K562 (cell line): ENCODE measurements around the gene PCDH9. TPM values are rescaled to one million over a fixed set of nuclear protein-coding genes. Genes with fewer than 3 reads are reported as not detected.
"Not testable (repeated sequence)": the region's sequence is repeated elsewhere in the genome, so short reads cannot be mapped to it uniquely, and the experiment has no call there.

Experiments used
- ATAC-seq: fragments of 200-7000 bp; cut with Tn5 transposase; 3 replicates; pipeline ENCODE4 v1.9.1; 2020; ENCODE audit warnings: moderate library complexity
- BruUV-seq: library from RNA; stranded (reverse); fragments of 400-500 nt; replicated peaks from 2 replicates; lab custom pipeline; 2021; lab: Mats Ljungman, UMichigan
- CTCF ChIA-PET: fragments of 300-600 bp; formaldehyde crosslinking; extraction: SDS; loops from one replicate; lab custom pipeline; 2021; ENCODE audit warnings: low intra/inter-chr PET ratio; lab: Yijun Ruan, JAX
- POLR2A ChIA-PET: fragments of 300-600, 350-650 bp; sonication (Branson Sonifier 250); formaldehyde crosslinking; extraction: SDS; loops from one replicate; lab custom pipeline; 2021; ENCODE audit warnings: antibody characterized with exemption, inconsistent platforms; lab: Yijun Ruan, JAX
- DNase-seq, 4 experiments: peaks; one replicate each; pipeline versions ENCODE4 v3.0.0 to v3.0.0-alpha.2; 2011 to 2018; ENCODE audit warnings: low spot score in 3 of 4, mixed read lengths in 3 of 4; ENCODE audit errors: extremely low read depth in 1 of 4
- FAIRE-seq: peaks from 2 replicates; lab custom pipeline; 2011; peaks lifted over from hg19 to GRCh38; lab: Jason Lieb, UNC
- H2AFZ ChIP-seq: 2 replicates; pipeline ENCODE4 v1.6.0; 2011; ENCODE audit warnings: low read depth, low read length, control low read depth, inconsistent platforms
- H3K27ac ChIP-seq: fragments of 200-600 bp; 3 replicates; pipeline ENCODE4 v1.8.0; 2011; ENCODE audit warnings: low read depth, mild to moderate bottlenecking, control low read depth, inconsistent platforms, low read length, moderate library complexity, mixed read lengths; ENCODE audit errors: extremely low read depth
- H3K27me3 ChIP-seq, 2 experiments: fragments of 300-600 bp in 1 of 2; 2 replicates in 1 of 2; 3 replicates in 1 of 2; pipeline versions ENCODE4 v1.6.0 to v1.8.0; 2011; ENCODE audit warnings: inconsistent platforms in 2 of 2, low read length in 2 of 2, mild to moderate bottlenecking in 1 of 2, mixed read lengths in 1 of 2, moderate library complexity in 1 of 2; ENCODE audit not compliant: control insufficient read depth in 2 of 2, insufficient read depth in 2 of 2
- H3K36me3 ChIP-seq: fragments of 300-600 bp; 3 replicates; pipeline ENCODE4 v1.8.0; 2011; ENCODE audit warnings: mild to moderate bottlenecking, low read length, inconsistent platforms; ENCODE audit not compliant: control insufficient read depth, insufficient read depth
- H3K4me1 ChIP-seq, 2 experiments: fragments of 200-600 bp in 1 of 2; replicated peaks in 1 of 2; 2 replicates in 1 of 2; 3 replicates in 1 of 2; pipeline versions ENCODE4 v1.5.1 to v1.8.0; 2011; ENCODE audit warnings: inconsistent platforms in 2 of 2, low read length in 2 of 2, mild to moderate bottlenecking in 1 of 2, mixed read lengths in 1 of 2, moderate library complexity in 1 of 2; ENCODE audit not compliant: control insufficient read depth in 2 of 2, insufficient read depth in 2 of 2
- H3K4me2 ChIP-seq: 2 replicates; pipeline ENCODE4 v1.6.1; 2011; ENCODE audit warnings: low read length, control low read depth, inconsistent platforms, mixed read lengths; ENCODE audit not compliant: insufficient read depth
- H3K4me3 ChIP-seq: fragments of 200-600 bp; sonication (generic), shearing (Covaris generic); 2 replicates; pipeline ENCODE4 v1.5.1; 2016; ENCODE audit warnings: control low read depth, inconsistent platforms
- H3K79me2 ChIP-seq: fragments of 200-600 bp; 3 replicates; pipeline ENCODE4 v1.8.0; 2011; ENCODE audit warnings: low read length, inconsistent platforms; ENCODE audit not compliant: control insufficient read depth, insufficient read depth
- H3K9ac ChIP-seq, 2 experiments: 2 replicates each; pipeline versions ENCODE4 v1.6.0 to v1.6.1; 2011; ENCODE audit warnings: low read depth in 2 of 2, low read length in 2 of 2, control low read depth in 1 of 2, inconsistent platforms in 1 of 2, mild to moderate bottlenecking in 1 of 2, mixed read lengths in 1 of 2; ENCODE audit not compliant: insufficient read depth in 1 of 2
- H3K9me1 ChIP-seq: one replicate; pipeline ENCODE4 v1.6.0; 2011; ENCODE audit warnings: inconsistent platforms, mild to moderate bottlenecking, low read length, moderate library complexity; ENCODE audit not compliant: control insufficient read depth, insufficient read depth
- H3K9me3 ChIP-seq: replicated peaks from 2 replicates; pipeline ENCODE4 v1.5.1; 2011; ENCODE audit warnings: low read depth, low read length, inconsistent platforms; ENCODE audit not compliant: control insufficient read depth, insufficient read depth
- H4K20me1 ChIP-seq: replicated peaks from 2 replicates; pipeline ENCODE4 v1.6.1; 2011; ENCODE audit warnings: low read length, inconsistent platforms, mixed read lengths; ENCODE audit not compliant: control insufficient read depth, insufficient read depth
- SMARCC2 ChIP-seq: fragments of 450-650 bp; IDR thresholded peaks from 2 replicates; pipeline ENCODE4 v1.6.1; 2017; ENCODE audit warnings: antibody characterized with exemption, moderate library complexity, mild to moderate bottlenecking, low read depth
- SMARCE1 ChIP-seq: fragments of 450-650 bp; IDR thresholded peaks from 2 replicates; pipeline ENCODE4 v1.7.1; 2016; ENCODE audit warnings: mild to moderate bottlenecking
- ZNF165 ChIP-seq: fragments of 250-450 bp; sonication (Bioruptor Pico); IDR thresholded peaks from 2 replicates; pipeline ENCODE4 v1.4.0; 2020; ENCODE audit warnings: borderline replicate concordance
- WGBS: fragments of 100-300 bp; shearing (Covaris generic); methylation state at CpG from one replicate; pipeline ENCODE4 v1.1.6; 2016; ENCODE audit warnings: low coverage, mixed read lengths; ENCODE audit not compliant: insufficient coverage; ENCODE audit errors: missing lambda C conversion rate; 5-methylcytosine and 5-hydroxymethylcytosine counted together
- in situ Hi-C: fragments of 300-500 bp; cut with MboI; formaldehyde crosslinking; loops from 4 replicates; pipeline ENCODE4 v1.15.0; 2018; ENCODE audit warnings: inconsistent platforms, mixed read lengths
- intact Hi-C: fragments of 100-400 bp; cut with micrococcal nuclease; formaldehyde crosslinking; loops from 2 replicates; pipeline ENCODE4 v1.14.2; 2022
- polyA plus RNA-seq, 8 experiments: library from polyadenylated mRNA; depleted of rRNA in 4 of 8; stranded (reverse) in 5 of 8; unstranded in 3 of 8; fragments of >200 nt; fragmentation: Nextera tagmentation in 2 of 8; fragmentation: Illumina TruSeq in 1 of 8; extraction: Ambion mirVana in 2 of 8; extraction: Trizol in 1 of 8; gene quantifications; 2 replicates each; pipeline versions ENCODE4 v1.2.1 to v1.2.3, GENCODE V29; 2011 to 2014; ENCODE audit warnings: inconsistent platforms in 1 of 8, missing spikeins in 1 of 8
- total RNA-seq, 7 experiments: library from RNA; depleted of rRNA in 6 of 7; stranded (reverse); fragments of >200 nt in 6 of 7; fragmentation: Illumina TruSeq in 2 of 7; extraction: Trizol in 2 of 7; gene quantifications; 2 replicates each; pipeline versions ENCODE4 v1.2.1 to v1.2.3, GENCODE V29; 2011 to 2021; ENCODE audit warnings: low replicate concordance in 1 of 7

PCDH9 gene
- total and polyA plus RNA-seq, 9 of the 15 experiments (the other 6 are each of a cell fraction or from before 2014, with no cell fraction given), result 1.1 to 6.7 (median 4.9) TPM

DNA sequence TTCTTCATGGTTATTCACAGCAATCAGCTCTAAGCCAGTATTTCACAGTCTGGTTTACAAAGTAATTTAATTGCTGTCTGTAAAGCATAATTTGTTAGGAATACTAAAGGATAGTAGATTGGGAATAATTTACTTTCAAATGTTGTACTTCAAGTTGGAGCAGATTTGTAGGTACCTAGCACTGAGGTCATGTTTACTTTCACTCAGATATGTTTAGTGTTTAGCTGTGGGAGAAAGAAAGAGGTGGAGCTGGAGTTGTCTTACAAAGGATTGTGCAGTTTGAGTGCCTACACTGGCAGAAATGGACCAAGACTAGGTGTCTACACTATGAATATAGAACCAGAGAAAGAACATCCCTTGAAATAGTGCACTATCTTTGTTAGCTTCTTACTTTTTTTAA lies 464.6 kb downstream of the PCDH9 start:
- no peak overlapping the region for H3K4me3 ChIP-seq
- no peaks in the 10 kb centered on the region for H3K36me3 ChIP-seq
- no peaks in the 10 kb centered on the region for H3K79me2 ChIP-seq
- H3K9me1 ChIP-seq, result no peaks in the 10 kb centered on the region
- no peaks in the 10 kb centered on the region for H3K4me1 ChIP-seq
- no peak overlapping the region for H3K27ac ChIP-seq
- in situ Hi-C loops, result no loop called here
- H4K20me1 ChIP-seq, result no peaks in the 10 kb centered on the region
- no peak overlapping the region for H3K9ac ChIP-seq
- TF ChIP-seq SMARCC2 (no peak), SMARCE1 (no peak), ZNF165 (CRISPR knock-in tag) (no peak)
- ATAC-seq (no peak), DNase-seq (no peak), FAIRE-seq (no peak)
- BruUV-seq, result no TSS peak
- POLR2A ChIA-PET, result interaction anchor here (0.7 kb wide), 1 partner anchor 35 kb away, joined by 6 read pairs; no protein-coding TSS in a partner anchor
- H3K27me3 ChIP-seq, result no peaks in the 10 kb centered on the region
- no peak overlapping the region for H3K4me2 ChIP-seq
- intact Hi-C loops, result no loop called here
- H2AFZ ChIP-seq, result no peak overlapping the region
- CTCF ChIA-PET, result no interaction called here
- H3K9me3 ChIP-seq, result no peaks in the 10 kb centered on the region

DNA sequence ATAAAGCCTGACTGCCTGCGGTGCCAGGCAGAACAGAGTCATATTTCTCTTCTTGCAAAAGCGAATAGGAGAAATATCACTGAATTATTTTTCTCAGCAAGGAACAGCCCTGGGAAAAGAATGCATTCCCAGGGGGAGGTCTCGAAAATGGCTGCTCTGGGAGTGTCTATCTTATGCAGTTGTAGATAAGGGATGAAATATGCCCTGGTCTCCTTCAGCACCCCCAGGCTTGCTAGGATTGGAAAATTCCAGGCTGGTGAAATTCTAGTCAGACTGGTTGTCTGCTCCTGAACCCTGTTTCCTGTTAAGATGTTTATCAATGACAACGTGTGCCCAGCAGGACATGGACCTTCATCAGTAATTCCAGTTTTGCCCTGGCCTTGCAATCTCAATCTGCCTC lies 469.5 kb downstream of the PCDH9 start:
- H2AFZ ChIP-seq, H3K4me2 ChIP-seq, H3K4me3 ChIP-seq, H3K36me3 ChIP-seq, in situ Hi-C loops, DNase-seq, CTCF ChIA-PET, ATAC-seq, FAIRE-seq, intact Hi-C loops, H4K20me1 ChIP-seq, POLR2A ChIA-PET, H3K27me3 ChIP-seq, H3K9me3 ChIP-seq, H3K79me2 ChIP-seq, BruUV-seq, H3K9ac ChIP-seq, H3K4me1 ChIP-seq, H3K27ac ChIP-seq, H3K9me1 ChIP-seq: not testable (repeated sequence)
- 34% methylated on average over 4 of the region's 4 CpGs for WGBS
